HG02938 (cell line): ENCODE data around the gene SPAG5.
"Not testable (repeated sequence)": the region's sequence is repeated elsewhere in the genome, so short reads cannot be mapped to it uniquely, and the experiment has no call there.

Experiments used
- ATAC-seq: cut with Tn5 transposase; IDR thresholded peaks from one replicate; pipeline ENCODE4 v1.9.1; 2021; ENCODE audit warnings: mild to moderate bottlenecking, moderate library complexity; ENCODE audit not compliant: unreplicated experiment

The SPAG5 gene

GRCh38 chr17:28612936-28613872, 14.4 kb upstream of the SPAG5 start:
- no peak for ATAC-seq

DNA sequence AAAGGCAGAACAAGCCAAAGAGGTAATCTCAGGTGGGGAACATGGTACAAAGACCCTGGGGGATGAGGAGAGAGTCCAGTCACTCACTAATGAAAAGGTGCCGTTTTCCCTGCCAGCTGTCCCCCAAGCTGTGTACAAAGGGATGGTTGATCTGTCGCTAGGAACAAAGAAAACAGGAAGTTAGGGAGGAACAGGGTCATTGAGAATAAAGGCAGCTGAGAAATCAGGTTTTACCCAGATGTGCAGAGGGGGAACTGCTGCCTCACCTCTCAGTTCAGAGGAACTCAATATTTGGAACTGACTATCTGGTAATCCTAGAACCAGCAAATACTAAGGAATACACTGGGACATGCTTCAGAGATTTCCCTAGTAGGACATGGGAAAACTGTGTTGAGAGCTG, 13.7 kb upstream of the SPAG5 start:
- ATAC-seq, result no peak

- ATAC-seq, result no peak
Observed at GRCh38 chr17:28610376-28610775, 11.6 kb upstream of the SPAG5 start.

GRCh38 chr17:28604031-28604430, 5.2 kb upstream of the SPAG5 start:
- ATAC-seq, result not testable (repeated sequence)

GRCh38 chr17:28599311-28600184, 723 bp upstream of the SPAG5 start:
- ATAC-seq, result peak; percentile 37

GRCh38 chr17:28598389-28598788, 436 bp downstream of the SPAG5 start:
- ATAC-seq, result peak; percentile 5

DNA sequence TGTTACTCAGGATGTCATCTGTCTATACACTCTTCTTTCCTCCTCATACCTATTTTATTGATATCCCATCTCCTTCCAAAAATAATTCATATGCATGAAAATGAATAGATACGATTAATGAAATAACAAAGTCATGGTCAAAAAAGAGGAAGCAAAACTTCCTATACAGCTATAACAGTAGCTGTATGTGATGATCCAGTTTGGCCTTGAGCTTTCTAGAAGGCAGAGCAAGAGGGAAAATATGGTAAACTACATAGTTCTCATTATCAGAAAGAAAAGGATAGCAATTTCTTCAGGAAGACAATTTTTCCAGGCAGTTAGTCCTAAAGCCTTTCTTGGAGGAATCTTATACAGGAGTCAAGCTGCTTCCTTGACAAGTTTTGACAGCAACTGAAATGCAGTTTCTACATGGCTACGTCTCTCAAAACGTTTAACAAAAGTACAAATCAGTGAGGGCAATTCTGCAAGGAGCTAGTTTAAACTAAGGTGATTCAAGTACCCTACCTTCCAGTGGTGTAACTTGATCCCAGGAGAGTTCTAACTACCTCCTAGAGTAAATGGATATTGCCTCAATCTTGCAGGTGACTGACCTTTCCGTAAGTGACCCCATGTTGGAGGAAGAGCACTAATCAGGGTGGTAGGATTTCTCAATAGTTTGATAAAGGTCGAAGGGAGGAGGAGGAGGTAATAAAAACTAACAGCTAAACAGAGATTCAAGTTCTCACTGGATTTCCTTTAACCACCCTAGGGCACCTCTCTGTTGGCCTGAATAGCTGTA, 1.0 kb downstream of the SPAG5 start:
- ATAC-seq, result no peak

GRCh38 chr17:28592260-28592659, 6.6 kb downstream of the SPAG5 start:
- no peak for ATAC-seq

DNA sequence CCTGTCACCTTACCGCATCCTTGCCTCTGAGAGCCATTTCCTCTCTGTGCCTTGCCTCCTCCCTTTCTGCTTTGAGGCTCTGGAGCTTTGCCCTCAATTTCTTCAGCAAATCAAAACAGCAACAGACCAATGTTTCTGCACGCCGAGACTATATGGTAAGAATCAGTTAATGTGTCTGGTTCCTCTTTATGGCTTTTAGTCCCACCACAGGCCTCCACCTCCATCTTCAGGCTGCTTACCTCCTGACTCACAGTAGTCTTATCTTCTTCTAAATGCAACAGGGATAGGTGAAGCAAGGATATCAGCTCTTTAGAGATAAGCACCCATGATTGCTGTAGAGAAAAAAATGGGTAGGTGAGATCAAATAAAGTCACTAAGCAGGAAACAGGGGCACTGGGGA, 13.0 kb downstream of the SPAG5 start:
- ATAC-seq, result no peak

- no peak for ATAC-seq
Observed at GRCh38 chr17:28584434-28584833, 14.4 kb downstream of the SPAG5 start.

GRCh38 chr17:28582513-28582912, 16.3 kb downstream of the SPAG5 start:
- ATAC-seq, result no peak

DNA sequence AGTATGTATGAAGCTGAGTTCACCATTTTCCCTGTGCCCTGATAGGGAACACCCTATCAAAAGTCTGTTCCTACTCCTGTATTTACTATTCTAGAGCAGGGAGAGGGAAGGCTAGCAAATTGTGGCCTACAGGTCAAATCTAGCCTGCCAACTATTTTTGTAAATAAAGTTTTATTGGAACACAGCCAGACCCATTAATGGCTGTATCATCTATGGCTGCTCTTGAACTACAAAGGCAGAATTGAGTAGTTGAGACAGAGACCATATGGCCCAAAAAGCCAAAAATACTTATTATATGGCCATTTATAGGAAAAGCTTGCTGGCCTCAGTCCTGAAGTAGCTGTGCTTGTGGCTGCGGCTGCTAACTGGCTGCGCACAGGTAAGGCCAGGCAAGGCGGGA, 17.9 kb downstream of the SPAG5 start:
- ATAC-seq, result no peak

GRCh38 chr17:28579526-28579925, 19.3 kb downstream of the SPAG5 start:
- no peak for ATAC-seq

DNA sequence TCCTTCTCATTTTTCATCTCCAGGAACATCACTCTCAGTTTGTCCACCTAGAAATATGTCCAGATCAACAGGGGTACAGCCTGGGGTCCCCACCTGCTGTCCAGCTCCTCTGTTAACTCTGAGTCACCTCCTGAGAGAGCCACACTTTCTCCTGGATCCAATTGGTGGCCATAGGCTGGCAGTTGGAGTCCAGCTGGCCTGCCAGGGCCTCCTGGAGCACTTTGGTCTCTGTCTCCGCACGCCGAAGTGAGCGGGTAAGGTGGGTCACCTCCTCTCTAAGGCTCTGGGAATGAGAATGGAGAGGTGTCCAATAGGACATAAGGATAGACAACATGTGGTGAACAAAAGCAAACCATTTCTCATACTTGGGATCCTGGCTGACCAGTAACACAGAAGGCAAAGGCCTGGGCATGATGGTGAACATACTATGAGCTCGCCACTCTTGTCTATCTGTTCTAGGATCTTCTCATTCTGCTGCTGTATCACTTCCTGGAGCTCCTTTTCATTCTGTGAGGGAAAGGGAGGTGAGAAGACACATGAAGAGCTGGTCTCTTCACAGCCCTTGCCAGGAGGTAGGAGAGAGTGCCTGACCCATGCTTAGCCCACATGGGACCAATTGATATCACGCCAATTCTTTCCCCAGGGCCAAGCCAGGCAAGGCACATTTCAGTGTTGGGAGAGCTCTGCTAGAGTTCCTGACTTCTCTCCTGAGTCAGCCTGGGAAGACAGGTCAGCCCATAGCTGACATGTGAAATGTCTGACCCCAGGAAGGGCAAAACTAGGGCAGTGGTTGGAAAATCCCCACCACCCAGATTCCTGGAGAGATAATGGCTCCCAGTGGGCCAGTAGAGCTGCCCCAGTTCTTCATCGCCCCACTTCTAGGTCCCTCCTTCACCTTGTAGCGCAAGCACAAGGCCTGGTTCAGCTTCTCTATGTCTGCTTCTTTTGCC, 20.3 kb downstream of the SPAG5 start:
- no peak for ATAC-seq

GRCh38 chr17:28577466-28577824, 21.4 kb downstream of the SPAG5 start:
- ATAC-seq, result no peak

GRCh38 chr17:28576758-28577465, 21.9 kb downstream of the SPAG5 start, which contains the start of gene ALDOC:
Gene ALDOC, minus strand, starts transcription at chr17:28576895. Its CDS starts 1,363 bp downstream, at chr17:28575532.
- ATAC-seq, result peak; percentile 68

- ATAC-seq, result not testable (repeated sequence)
Observed at GRCh38 chr17:28576016-28576415, 22.8 kb downstream of the SPAG5 start.

GRCh38 chr17:28575126-28575795, 23.6 kb downstream of the SPAG5 start:
- ATAC-seq, result no peak

- ATAC-seq, result no peak
Observed at GRCh38 chr17:28574526-28574925, 24.3 kb downstream of the SPAG5 start.
